OCI-LY3 (cell line): Measurements from ENCODE around the gene FRMPD4.

Experiments
- H2AFZ ChIP-seq: fragments of 200-600, 300-600 bp; shearing (Covaris generic); 2 replicates; pipeline ENCODE4 v1.6.0; 2014; ENCODE audit warnings: antibody characterized with exemption, low read depth, low read length
- H3K27ac ChIP-seq: fragments of 200-600, 300-600 bp; sonication (generic); 2 replicates; pipeline ENCODE4 v1.5.1; 2014; ENCODE audit warnings: mild to moderate bottlenecking, low read length, moderate library complexity, mixed read lengths
- H3K27me3 ChIP-seq: fragments of 200-600, 300-600 bp; sonication (generic); 2 replicates; pipeline ENCODE4 v1.6.1; 2014; ENCODE audit warnings: low read depth, low read length, mixed read lengths
- H3K36me3 ChIP-seq: fragments of 200-600, 300-600 bp; sonication (generic); replicated peaks from 2 replicates; pipeline ENCODE3; 2014; ENCODE audit warnings: low read depth, low read length, mixed read lengths
- H3K4me1 ChIP-seq: fragments of 300-600, 200-600 bp; sonication (generic); 2 replicates; pipeline ENCODE4 v1.6.1; 2014; ENCODE audit warnings: low read length, mixed read lengths
- H3K4me2 ChIP-seq: fragments of 200-600, 300-600 bp; sonication (generic); 2 replicates; pipeline ENCODE4 v1.6.1; 2014; ENCODE audit warnings: low read length, mixed read lengths
- H3K4me3 ChIP-seq: fragments of 300-600, 200-600 bp; sonication (generic); 2 replicates; pipeline ENCODE4 v1.5.1; 2014; ENCODE audit warnings: antibody characterized with exemption, mild to moderate bottlenecking, low read length, moderate library complexity
- H3K79me2 ChIP-seq: fragments of 300-600, 200-600 bp; shearing (Covaris generic); 2 replicates; pipeline ENCODE4 v1.6.1; 2014; ENCODE audit warnings: mild to moderate bottlenecking, low read length, mixed read lengths
- H3K9ac ChIP-seq: fragments of 300-600, 200-600 bp; shearing (Covaris generic); 2 replicates; pipeline ENCODE4 v1.6.0; 2014; ENCODE audit warnings: mild to moderate bottlenecking, low read length, moderate library complexity
- H3K9me3 ChIP-seq: fragments of 200-600, 300-600 bp; shearing (Covaris generic); 2 replicates; pipeline ENCODE4 v1.6.1; 2014; ENCODE audit warnings: low read length, mixed read lengths; ENCODE audit not compliant: insufficient read depth
- H4K20me1 ChIP-seq: fragments of 200-600, 300-600 bp; sonication (generic); 2 replicates; pipeline ENCODE4 v1.6.1; 2016; ENCODE audit warnings: low read length, mixed read lengths; ENCODE audit not compliant: insufficient read depth
- CTCF ChIP-seq: fragments of 200-600, 300-600 bp; sonication (generic); IDR thresholded peaks from 2 replicates; pipeline ENCODE4 v1.5.1; 2014; ENCODE audit warnings: antibody characterized with exemption, low read length, low read depth
- EZH2phosphoT487 ChIP-seq: fragments of 200-600 bp; shearing (Covaris generic); IDR thresholded peaks from 2 replicates; pipeline ENCODE4 v1.6.1; 2018; ENCODE audit warnings: antibody characterized with exemption, mixed run types, low read depth

FRMPD4 gene

GRCh38 chrX:12411831-12412230 lies 273.6 kb downstream of the FRMPD4 start:
- TF ChIP-seq EZH2phosphoT487: no peak
- TF ChIP-seq CTCF: no peak
- Histone ChIP-seq H3K9me3 (no peaks in the 10 kb centered on the region), H3K4me1 (peaks cover 16% of the 10 kb centered on the region), H3K79me2 (no peaks in the 10 kb centered on the region), H3K27ac (no peak overlapping the region), H2AFZ (no peak overlapping the region), H3K4me2 (no peak overlapping the region), H3K4me3 (no peak overlapping the region), H4K20me1 (no peaks in the 10 kb centered on the region), H3K36me3 (no peaks in the 10 kb centered on the region), H3K9ac (no peak overlapping the region), H3K27me3 (no peaks in the 10 kb centered on the region)

- H3K79me2 ChIP-seq: no peaks in the 10 kb centered on the region
- H3K4me3 ChIP-seq: no peak overlapping the region
- H3K9ac ChIP-seq: no peak overlapping the region
- H4K20me1 ChIP-seq: no peaks in the 10 kb centered on the region
- peaks cover 16% of the 10 kb centered on the region for H3K4me1 ChIP-seq
- no peaks in the 10 kb centered on the region for H3K36me3 ChIP-seq
- TF ChIP-seq EZH2phosphoT487 (no peak), CTCF (no peak)
- H3K27me3 ChIP-seq: no peaks in the 10 kb centered on the region
- no peak overlapping the region for H3K4me2 ChIP-seq
- H3K9me3 ChIP-seq: no peaks in the 10 kb centered on the region
- no peak overlapping the region for H3K27ac ChIP-seq
- H2AFZ ChIP-seq: no peak overlapping the region
Measured at GRCh38 chrX:12412561-12412960, 274.3 kb downstream of the FRMPD4 start.

GRCh38 chrX:12419591-12419990 lies 281.3 kb downstream of the FRMPD4 start:
- H3K27ac ChIP-seq: no peak overlapping the region
- TF ChIP-seq EZH2phosphoT487: no peak
- no peak for TF ChIP-seq CTCF
- no peak overlapping the region for H3K4me2 ChIP-seq
- H3K9ac ChIP-seq: no peak overlapping the region
- no peaks in the 10 kb centered on the region for H3K4me1 ChIP-seq
- H3K9me3 ChIP-seq: no peaks in the 10 kb centered on the region
- H4K20me1 ChIP-seq: no peaks in the 10 kb centered on the region
- no peaks in the 10 kb centered on the region for H3K36me3 ChIP-seq
- H3K4me3 ChIP-seq: no peak overlapping the region
- no peaks in the 10 kb centered on the region for H3K79me2 ChIP-seq
- H3K27me3 ChIP-seq: no peaks in the 10 kb centered on the region
- no peak overlapping the region for H2AFZ ChIP-seq

GRCh38 chrX:12421918-12422317 lies 283.6 kb downstream of the FRMPD4 start:
- H3K4me1 ChIP-seq: no peaks in the 10 kb centered on the region
- H3K4me2 ChIP-seq: no peak overlapping the region
- H4K20me1 ChIP-seq: no peaks in the 10 kb centered on the region
- TF ChIP-seq CTCF (no peak), EZH2phosphoT487 (no peak)
- no peak overlapping the region for H3K4me3 ChIP-seq
- H3K27me3 ChIP-seq: no peaks in the 10 kb centered on the region
- no peak overlapping the region for H2AFZ ChIP-seq
- no peak overlapping the region for H3K9ac ChIP-seq
- no peak overlapping the region for H3K27ac ChIP-seq
- H3K79me2 ChIP-seq: no peaks in the 10 kb centered on the region
- H3K36me3 ChIP-seq: no peaks in the 10 kb centered on the region
- H3K9me3 ChIP-seq: no peaks in the 10 kb centered on the region
